SK-N-SH (cell line): ENCODE data around the gene POLR3GL.

Experiments used
- CHD2 ChIP-seq: fragments of 150-350 bp; IDR thresholded peaks from 2 replicates; pipeline ENCODE4 v1.6.1; 2018; ENCODE audit warnings: low read length; ENCODE audit not compliant: partially characterized antibody
- CTCF ChIP-seq: fragments of 200-600 bp; sonication (generic); IDR thresholded peaks from 2 replicates; pipeline ENCODE4 v1.6.1; 2017; ENCODE audit warnings: antibody characterized with exemption, mild to moderate bottlenecking, moderate library complexity
- EP300 ChIP-seq, 2 experiments: IDR thresholded peaks; 2 replicates each; pipeline versions ENCODE4 v1.4.0 to v1.6.1; 2012; ENCODE audit warnings: borderline replicate concordance in 1 of 2, low read depth in 1 of 2, low read length in 1 of 2
- POLR2AphosphoS5 ChIP-seq: IDR thresholded peaks from 2 replicates; pipeline ENCODE4 v1.6.1; 2012; ENCODE audit warnings: low read depth, low read length
- RAD21 ChIP-seq: IDR thresholded peaks from 2 replicates; pipeline ENCODE4 v1.6.1; 2012; ENCODE audit warnings: mild to moderate bottlenecking, low read length
- RCOR1 ChIP-seq: fragments of 150-350 bp; IDR thresholded peaks from 2 replicates; pipeline ENCODE4 v1.6.1; 2017; ENCODE audit warnings: antibody characterized with exemption, low read length

- TF ChIP-seq RAD21 (no peak), POLR2AphosphoS5 (no peak), RCOR1 (no peak), CHD2 (no peak), CTCF (no peak), EP300 (IDR thresholded peaks at IDR 0.05; ENCODE audit: borderline replicate concordance in 1 of 2, low read depth in 1 of 2, low read length in 1 of 2) (no peak)
These were observed 55.0 kb downstream of the POLR3GL start for GRCh38 chr1:146019231-146020057.
